Measurements from ENCODE around the gene TBC1D25.
A peak's percentile ranks its signal among the peaks of the same experiment; 100 is the strongest.

Gene TBC1D25

GRCh38 chrX:48491809-48492208 lies 47.7 kb upstream of the TBC1D25 start:
- Histone ChIP-seq H3K4me3 (ENCODE audit: low read length, poor library complexity, severe bottlenecking) (no peak overlapping the region), H3K79me2 (ENCODE audit: insufficient read depth, low read length) (no peaks in the 10 kb centered on the region), H3K9ac (ENCODE audit: low read depth, low read length, poor library complexity, severe bottlenecking) (no peak overlapping the region), H3F3A (ENCODE audit: low read depth) (no peaks in the 10 kb centered on the region), H3K9me2 (replicated peaks; ENCODE audit: low read depth, low read length) (no peaks in the 10 kb centered on the region), H3K27me3 (ENCODE audit: insufficient read depth, low read length, poor library complexity, severe bottlenecking) (no peaks in the 10 kb centered on the region), H2AFZ (ENCODE audit: low read length) (no peak overlapping the region), H3K4me2 (ENCODE audit: low read depth, low read length, poor library complexity, severe bottlenecking) (no peak overlapping the region), H4K20me1 (ENCODE audit: insufficient read depth, low read length, poor library complexity, severe bottlenecking) (no peaks in the 10 kb centered on the region), H3K4me1 (ENCODE audit: insufficient read depth, low read length, poor library complexity, severe bottlenecking) (no peaks in the 10 kb centered on the region), H3K9me3 (ENCODE audit: insufficient read depth, low read depth, low read length) (no peaks in the 10 kb centered on the region), H3K36me3 (ENCODE audit: insufficient read depth, low read length) (no peaks in the 10 kb centered on the region)
- TF ChIP-seq CTCF (conservative IDR thresholded peaks at IDR 0.05; ENCODE audit: low read length) (no peak), EZH2phosphoT487 (IDR thresholded peaks at IDR 0.05; ENCODE audit: borderline replicate concordance) (no peak)

GRCh38 chrX:48492293-48492910 lies 47.1 kb upstream of the TBC1D25 start:
- no peaks in the 10 kb centered on the region for H3K27me3 ChIP-seq (ENCODE audit: insufficient read depth, low read length, poor library complexity, severe bottlenecking)
- no peaks in the 10 kb centered on the region for H4K20me1 ChIP-seq (ENCODE audit: insufficient read depth, low read length, poor library complexity, severe bottlenecking)
- H3F3A ChIP-seq (ENCODE audit: low read depth) = no peaks in the 10 kb centered on the region
- no peak for TF ChIP-seq CTCF (conservative IDR thresholded peaks at IDR 0.05; ENCODE audit: low read length)
- TF ChIP-seq EZH2phosphoT487 (IDR thresholded peaks at IDR 0.05; ENCODE audit: borderline replicate concordance) = no peak
- H3K9ac ChIP-seq (ENCODE audit: low read depth, low read length, poor library complexity, severe bottlenecking) = no peak overlapping the region
- H3K4me1 ChIP-seq (ENCODE audit: insufficient read depth, low read length, poor library complexity, severe bottlenecking) = no peaks in the 10 kb centered on the region
- H3K4me2 ChIP-seq (ENCODE audit: low read depth, low read length, poor library complexity, severe bottlenecking) = no peak overlapping the region
- H3K36me3 ChIP-seq (ENCODE audit: insufficient read depth, low read length) = no peaks in the 10 kb centered on the region
- H3K4me3 ChIP-seq (ENCODE audit: low read length, poor library complexity, severe bottlenecking) = no peak overlapping the region
- H3K79me2 ChIP-seq (ENCODE audit: insufficient read depth, low read length) = no peaks in the 10 kb centered on the region
- H2AFZ ChIP-seq (ENCODE audit: low read length) = no peak overlapping the region
- no peaks in the 10 kb centered on the region for H3K9me3 ChIP-seq (ENCODE audit: insufficient read depth, low read depth, low read length)
- no peaks in the 10 kb centered on the region for H3K9me2 ChIP-seq (replicated peaks; ENCODE audit: low read depth, low read length)

GRCh38 chrX:48493890-48494364 lies 45.6 kb upstream of the TBC1D25 start:
- no peaks in the 10 kb centered on the region for H3K4me1 ChIP-seq (ENCODE audit: insufficient read depth, low read length, poor library complexity, severe bottlenecking)
- no peaks in the 10 kb centered on the region for H4K20me1 ChIP-seq (ENCODE audit: insufficient read depth, low read length, poor library complexity, severe bottlenecking)
- no peak overlapping the region for H3K9ac ChIP-seq (ENCODE audit: low read depth, low read length, poor library complexity, severe bottlenecking)
- no peak overlapping the region for H3K4me2 ChIP-seq (ENCODE audit: low read depth, low read length, poor library complexity, severe bottlenecking)
- H3K27me3 ChIP-seq (ENCODE audit: insufficient read depth, low read length, poor library complexity, severe bottlenecking) = no peaks in the 10 kb centered on the region
- H3K4me3 ChIP-seq (ENCODE audit: low read length, poor library complexity, severe bottlenecking) = no peak overlapping the region
- no peaks in the 10 kb centered on the region for H3K79me2 ChIP-seq (ENCODE audit: insufficient read depth, low read length)
- no peak overlapping the region for H2AFZ ChIP-seq (ENCODE audit: low read length)
- TF ChIP-seq EZH2phosphoT487 (IDR thresholded peaks at IDR 0.05; ENCODE audit: borderline replicate concordance) (no peak), CTCF (conservative IDR thresholded peaks at IDR 0.05; ENCODE audit: low read length) (peak; percentile 35)
- H3K36me3 ChIP-seq (ENCODE audit: insufficient read depth, low read length) = no peaks in the 10 kb centered on the region
- no peaks in the 10 kb centered on the region for H3F3A ChIP-seq (ENCODE audit: low read depth)
- no peaks in the 10 kb centered on the region for H3K9me3 ChIP-seq (ENCODE audit: insufficient read depth, low read depth, low read length)
- no peaks in the 10 kb centered on the region for H3K9me2 ChIP-seq (replicated peaks; ENCODE audit: low read depth, low read length)
